ENCODE data around the gene RASSF10.

DNA sequence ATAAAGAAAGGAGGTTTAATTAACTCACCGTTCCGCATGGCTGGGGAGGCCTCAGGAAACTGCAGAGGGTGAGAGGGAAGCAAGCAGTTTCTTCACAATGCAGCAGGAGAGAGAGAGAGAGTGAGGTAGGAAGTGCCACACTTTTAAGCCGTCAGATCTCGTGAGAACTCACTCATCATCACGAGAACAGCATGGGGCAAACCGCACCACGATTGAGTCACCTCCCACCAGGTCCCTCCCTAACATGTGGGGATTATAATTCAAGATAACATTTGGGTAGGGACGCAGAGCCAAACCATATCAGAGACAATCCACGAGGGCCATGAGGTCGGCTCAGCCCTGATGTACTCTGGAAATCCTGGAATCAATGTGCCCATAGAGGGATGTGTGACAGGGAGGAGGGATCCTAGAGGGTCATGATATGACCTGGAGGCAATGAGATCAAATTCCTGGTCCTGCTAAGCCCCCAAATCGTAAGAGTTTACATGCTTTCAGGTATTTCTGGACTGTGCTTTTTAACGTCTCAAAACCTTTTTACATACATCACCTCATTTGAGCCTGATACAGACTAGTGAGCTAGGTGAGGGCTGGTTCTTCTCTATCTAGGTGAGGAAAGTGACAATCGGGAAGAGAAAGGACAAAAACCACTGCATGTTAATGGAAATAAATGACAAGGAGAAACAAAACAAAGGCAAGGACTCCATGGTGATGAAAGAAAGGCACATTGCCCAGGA is 19.5 kb upstream of the RASSF10 start:
- no peak for TF ChIP-seq CTCF (IDR thresholded peaks at IDR 0.05)
- no peak for TF ChIP-seq EZH2 (IDR thresholded peaks at IDR 0.05; ENCODE audit: borderline replicate concordance, insufficient read depth, low read depth, low read length, poor library complexity, severe bottlenecking)

Measured in B cell (primary cell).